Tibial nerve (tissue), 4 donors: ENCODE data around the gene PGPEP1.

ENCODE experiments used
- CTCF ChIP-seq, 5 experiments: fragments of 200-600 bp in 3 of 5; fragments of 450-650 bp in 2 of 5; sonication (generic) in 3 of 5; IDR thresholded peaks; one replicate each; pipeline ENCODE4 v1.5.1; 2016 to 2019; ENCODE audit warnings: antibody characterized with exemption in 5 of 5, mild to moderate bottlenecking in 3 of 5, moderate library complexity in 2 of 5
- EP300 ChIP-seq, 2 donors: sonication (generic); formaldehyde crosslinking; IDR thresholded peaks; one replicate each; pipeline ENCODE4 v1.6.1; 2017; ENCODE audit warnings: antibody characterized with exemption in 2 of 2, mild to moderate bottlenecking in 1 of 2
- POLR2A ChIP-seq, 2 donors: fragments of 450-650 bp; IDR thresholded peaks; one replicate each; pipeline ENCODE4 v1.6.1; 2017; ENCODE audit warnings: antibody characterized with exemption in 2 of 2, mild to moderate bottlenecking in 2 of 2, moderate library complexity in 2 of 2

GRCh38 chr19:18321734-18322102, 18.7 kb upstream of the PGPEP1 start:
- no peak for TF ChIP-seq EP300 (IDR thresholded peaks at IDR 0.05)
- no peak for TF ChIP-seq CTCF (IDR thresholded peaks at IDR 0.05)
- no peak for TF ChIP-seq POLR2A (IDR thresholded peaks at IDR 0.05)
